Motor neuron (in vitro differentiated cells): Measurements from ENCODE around the gene LRMDA. TPM values are rescaled to one million over a fixed set of nuclear protein-coding genes. Genes with fewer than 3 reads are reported as not detected.

ENCODE experiments used
- ATAC-seq, 8 experiments: fragments of 200-7000 bp; cut with Tn5 transposase; replicated peaks in 6 of 8; 2 replicates each; pipeline ENCODE4 v1.8.0; 2021; ENCODE audit warnings: mild to moderate bottlenecking in 8 of 8, moderate library complexity in 8 of 8
- H3K27ac ChIP-seq, 2 donors: fragments of 250-450 bp; sonication (Bioruptor Pico); 2 replicates each; pipeline ENCODE4 v1.9.0; 2021; ENCODE audit warnings: antibody characterized with exemption in 2 of 2, mild to moderate bottlenecking in 2 of 2, moderate library complexity in 1 of 2
- H3K4me1 ChIP-seq, 2 donors: fragments of 250-450 bp; sonication (Bioruptor Pico); replicated peaks in 1 of 2; 2 replicates each; pipeline ENCODE4 v1.6.1; 2021; ENCODE audit warnings: antibody characterized with exemption in 2 of 2, mild to moderate bottlenecking in 2 of 2, moderate library complexity in 1 of 2
- H3K4me3 ChIP-seq, 5 donors: fragments of 250-450 bp; sonication (Bioruptor Pico); 2 replicates each; pipeline ENCODE4 v1.9.0; 2021; ENCODE audit warnings: antibody characterized with exemption in 5 of 5, mild to moderate bottlenecking in 5 of 5, moderate library complexity in 4 of 5
- WGBS, 10 experiments: fragments of 450-650 bp; shearing (Covaris generic); methylation state at CpG; one replicate each; pipeline ENCODE4 v1.0.0; 2022; 5-methylcytosine and 5-hydroxymethylcytosine counted together
- in situ Hi-C, 9 experiments: fragments of 400-800 bp; cut with MboI; loops; one replicate each; pipeline ENCODE4 v1.15.0; 2021; ENCODE audit warnings: low sequenced_read_pairs in 9 of 9, low pct_unique_long_range_greater_than_20kb in 2 of 9; ENCODE audit not compliant: unreplicated experiment in 9 of 9
- total RNA-seq, 8 experiments: library from RNA; unstranded; fragments of 300-600 nt; gene quantifications; 2 replicates each; pipeline versions ENCODE4 v1.2.3 to v1.2.4, GENCODE V29; 2022

Gene LRMDA
- total RNA-seq, 8 experiments from 2014 or later, result 0.85 to 5.4 (median 2.2) TPM; not detected in 1

- Histone ChIP-seq H3K27ac (no peak overlapping the region), H3K4me3 (no peak overlapping the region), H3K4me1 (peaks cover 17 to 24% of the 10 kb centered on the region in 2 donors)
- in situ Hi-C loops, result loop anchor here in 3 of 9 experiments (25.0 kb wide), 3 partner anchors 498 to 898 kb away; no protein-coding TSS in a partner anchor
- no peak for ATAC-seq
- 75% methylated on average over 1 of the region's 1 CpG; no CpG with 5 or more reads in 9 of the 10 experiments for WGBS, 10 experiments
Observed at GRCh38 chr10:75414527-75414926, 16.9 kb upstream of the LRMDA start.

GRCh38 chr10:75417522-75417927 lies 13.9 kb upstream of the LRMDA start:
- H3K4me3 ChIP-seq, result no peak overlapping the region
- H3K4me1 ChIP-seq, result peaks cover 13 to 18% of the 10 kb centered on the region in 2 donors
- WGBS, 10 experiments, result 18 to 40% (median 30%) methylated on average over 1 to 3 of the region's 5 CpGs; no CpG with 5 or more reads in 6 of the 10 experiments
- ATAC-seq, result peak in 7 of 8 experiments; percentile 62 to 98 (median 96)
- in situ Hi-C loops, result loop anchor here in 3 of 9 experiments (25.0 kb wide), 3 partner anchors 495 to 895 kb away; no protein-coding TSS in a partner anchor
- no peak overlapping the region for H3K27ac ChIP-seq

- Histone ChIP-seq H3K4me1 (peaks cover 13 to 18% of the 10 kb centered on the region in 2 donors), H3K4me3 (no peak overlapping the region), H3K27ac (no peak overlapping the region)
- in situ Hi-C loops, result loop anchor here in 3 of 9 experiments (25.0 kb wide), 3 partner anchors 494 to 894 kb away; no protein-coding TSS in a partner anchor
- 21 to 77% (median 70%) methylated on average over 2 to 4 of the region's 4 CpGs; no CpG with 5 or more reads in 3 of the 10 experiments for WGBS, 10 experiments
- ATAC-seq, result peak in 5 of 8 experiments; percentile 44 to 65 (median 64)
Observed at GRCh38 chr10:75418293-75418692, 13.1 kb upstream of the LRMDA start.

- WGBS, 10 experiments, result 50 to 91% (median 68%) methylated on average over 3 to 8 of the region's 8 CpGs
- no peak for ATAC-seq
- Histone ChIP-seq H3K27ac (no peak overlapping the region), H3K4me3 (no peak overlapping the region), H3K4me1 (peaks cover 13 to 18% of the 10 kb centered on the region in 2 donors)
- in situ Hi-C loops, result loop anchor here in 3 of 9 experiments (25.0 kb wide), 3 partner anchors 494 to 894 kb away; no protein-coding TSS in a partner anchor
Observed at GRCh38 chr10:75418712-75419111, 12.7 kb upstream of the LRMDA start.

- ATAC-seq, result no peak
- 83 to 97% (median 92%) methylated on average over 2 to 6 of the region's 6 CpGs; no CpG with 5 or more reads in 2 of the 10 experiments for WGBS, 10 experiments
- in situ Hi-C loops, result loop anchor here in 3 of 9 experiments (25.0 kb wide), 3 partner anchors 489 to 889 kb away; no protein-coding TSS in a partner anchor
- Histone ChIP-seq H3K27ac (no peak overlapping the region), H3K4me3 (no peak overlapping the region), H3K4me1 (peaks cover 13 to 22% of the 10 kb centered on the region in 2 donors)
Observed at GRCh38 chr10:75422913-75423312, 8.5 kb upstream of the LRMDA start.

- Histone ChIP-seq H3K4me1 (peaks cover 9 to 16% of the 10 kb centered on the region in 2 donors), H3K4me3 (no peak overlapping the region), H3K27ac (no peak overlapping the region)
- ATAC-seq, result peak in 2 of 8 experiments; percentile 29 to 38
- WGBS, 10 experiments, result 0 to 100% (median 80%) methylated on average over 1 to 2 of the region's 2 CpGs; no CpG with 5 or more reads in 3 of the 10 experiments
- in situ Hi-C loops, result loop anchor here in 3 of 9 experiments (25.0 kb wide), 3 partner anchors 488 to 888 kb away; no protein-coding TSS in a partner anchor
Observed at GRCh38 chr10:75424571-75424970, 6.9 kb upstream of the LRMDA start.

- 20 to 100% (median 90%) methylated on average over 1 to 4 of the region's 6 CpGs; no CpG with 5 or more reads in 2 of the 10 experiments for WGBS, 10 experiments
- H3K4me1 ChIP-seq, result peaks cover 16 to 25% of the 10 kb centered on the region in 2 donors
- no peak for ATAC-seq
- H3K4me3 ChIP-seq, result no peak overlapping the region
- in situ Hi-C loops, result no loop called here
- H3K27ac ChIP-seq, result no peak overlapping the region
Observed at GRCh38 chr10:75425291-75426079, 5.9 kb upstream of the LRMDA start.

- Histone ChIP-seq H3K4me1 (peaks cover 16 to 30% of the 10 kb centered on the region in 2 donors), H3K4me3 (no peak overlapping the region), H3K27ac (no peak overlapping the region)
- WGBS, 10 experiments, result 90 to 100% (median 100%) methylated on average over 1 of the region's 1 CpG; no CpG with 5 or more reads in 2 of the 10 experiments
- ATAC-seq, result no peak
- in situ Hi-C loops, result no loop called here
Observed at GRCh38 chr10:75426880-75427279, 4.5 kb upstream of the LRMDA start.

GRCh38 chr10:75427951-75428350 lies 3.5 kb upstream of the LRMDA start:
- in situ Hi-C loops, result no loop called here
- ATAC-seq, result peak in 4 of 8 experiments; percentile 5 to 14 (median 8)
- H3K27ac ChIP-seq, result no peak overlapping the region
- 0 to 100% (median 22%) methylated on average over 1 to 3 of the region's 3 CpGs; no CpG with 5 or more reads in 2 of the 10 experiments for WGBS, 10 experiments
- peaks cover 16 to 30% of the 10 kb centered on the region in 2 donors for H3K4me1 ChIP-seq
- H3K4me3 ChIP-seq, result no peak overlapping the region

- ATAC-seq, result peak in 7 of 8 experiments; percentile 29 to 70 (median 68)
- peaks cover 16 to 30% of the 10 kb centered on the region in 2 donors for H3K4me1 ChIP-seq
- H3K4me3 ChIP-seq, result no peak overlapping the region
- H3K27ac ChIP-seq, result no peak overlapping the region
- in situ Hi-C loops, result no loop called here
- WGBS, 10 experiments, result 38 to 98% (median 78%) methylated on average over 1 to 6 of the region's 9 CpGs
Observed at GRCh38 chr10:75428434-75429158, 2.8 kb upstream of the LRMDA start.

GRCh38 chr10:75429159-75429827 lies 2.1 kb upstream of the LRMDA start:
- Histone ChIP-seq H3K4me3 (no peak overlapping the region), H3K27ac (no peak overlapping the region), H3K4me1 (peaks cover 16 to 29% of the 10 kb centered on the region in 2 donors)
- WGBS, 10 experiments, result 37 to 100% (median 86%) methylated on average over 1 to 4 of the region's 5 CpGs
- ATAC-seq, result no peak
- in situ Hi-C loops, result no loop called here
